Neural progenitor cell (in vitro differentiated cells): ENCODE results near the gene PTPRG.

Source experiments
- EZH2 ChIP-seq: fragments of 200-600 bp; sonication (generic); IDR thresholded peaks from 2 replicates; pipeline ENCODE4 v1.6.1; 2017; ENCODE audit warnings: antibody characterized with exemption, mild to moderate bottlenecking, moderate library complexity
- TF ChIP-seq, protein P1 (sequence below): fragments of 200-600 bp; sonication (generic); IDR thresholded peaks from 2 replicates; pipeline ENCODE4 v1.5.1; 2017; ENCODE audit warnings: antibody characterized with exemption, mild to moderate bottlenecking

DNA sequence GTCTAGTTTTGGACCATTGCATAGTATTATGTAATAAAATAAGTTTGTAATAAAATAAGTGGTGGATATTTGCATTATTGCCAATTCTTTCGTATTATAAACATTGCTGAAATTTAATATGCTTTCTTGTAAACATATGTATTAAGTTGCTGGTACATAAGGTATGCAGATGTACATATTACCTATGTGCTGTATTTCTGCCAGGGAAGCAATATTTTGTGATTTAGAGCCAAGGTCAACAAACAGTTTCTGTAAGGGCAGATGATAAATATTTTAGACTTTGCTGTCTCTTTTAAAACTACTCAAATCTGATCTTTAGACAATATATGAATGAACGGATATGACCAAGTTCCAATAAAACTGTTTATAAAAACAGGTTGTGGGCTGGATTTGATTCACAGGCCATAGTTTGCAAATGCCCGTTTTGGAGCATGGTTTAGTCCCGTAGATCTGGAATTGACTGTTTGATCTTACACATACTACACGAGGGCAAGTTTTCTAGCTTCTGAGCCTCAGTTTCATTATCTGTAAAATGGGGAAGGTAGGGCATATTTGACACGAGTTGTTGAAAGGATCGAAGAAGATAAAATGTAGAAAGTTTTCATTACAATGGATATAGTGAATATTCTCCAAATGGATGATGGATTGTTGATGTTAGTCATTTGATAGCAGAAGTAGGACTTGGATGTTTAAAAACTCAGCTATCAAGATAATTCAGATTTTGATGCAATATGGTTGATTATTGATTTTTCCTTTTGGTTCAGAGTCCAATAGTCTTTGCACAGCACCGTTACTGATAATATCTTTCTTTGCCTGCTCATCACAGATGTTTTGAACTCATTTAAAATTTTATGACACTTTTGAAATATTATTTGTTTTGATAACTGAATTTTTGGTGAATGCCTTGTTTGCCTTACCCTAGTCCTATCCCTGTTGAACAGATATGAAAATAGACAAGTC, 417.4 kb downstream of the PTPRG start:
- TF ChIP-seq, protein P1, sequence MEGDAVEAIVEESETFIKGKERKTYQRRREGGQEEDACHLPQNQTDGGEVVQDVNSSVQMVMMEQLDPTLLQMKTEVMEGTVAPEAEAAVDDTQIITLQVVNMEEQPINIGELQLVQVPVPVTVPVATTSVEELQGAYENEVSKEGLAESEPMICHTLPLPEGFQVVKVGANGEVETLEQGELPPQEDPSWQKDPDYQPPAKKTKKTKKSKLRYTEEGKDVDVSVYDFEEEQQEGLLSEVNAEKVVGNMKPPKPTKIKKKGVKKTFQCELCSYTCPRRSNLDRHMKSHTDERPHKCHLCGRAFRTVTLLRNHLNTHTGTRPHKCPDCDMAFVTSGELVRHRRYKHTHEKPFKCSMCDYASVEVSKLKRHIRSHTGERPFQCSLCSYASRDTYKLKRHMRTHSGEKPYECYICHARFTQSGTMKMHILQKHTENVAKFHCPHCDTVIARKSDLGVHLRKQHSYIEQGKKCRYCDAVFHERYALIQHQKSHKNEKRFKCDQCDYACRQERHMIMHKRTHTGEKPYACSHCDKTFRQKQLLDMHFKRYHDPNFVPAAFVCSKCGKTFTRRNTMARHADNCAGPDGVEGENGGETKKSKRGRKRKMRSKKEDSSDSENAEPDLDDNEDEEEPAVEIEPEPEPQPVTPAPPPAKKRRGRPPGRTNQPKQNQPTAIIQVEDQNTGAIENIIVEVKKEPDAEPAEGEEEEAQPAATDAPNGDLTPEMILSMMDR, result no peak
- no peak for TF ChIP-seq EZH2
